ENCODE measurements around the gene GRIFIN.

GRIFIN gene

GRCh38 chr7:2484868-2485267, 8.7 kb upstream of the GRIFIN start:
- no peaks in the 10 kb centered on the region for H3K4me1 ChIP-seq
- no peaks in the 10 kb centered on the region for H3K27me3 ChIP-seq (ENCODE audit: low read depth)
- no peaks in the 10 kb centered on the region for H3K36me3 ChIP-seq (replicated peaks)
- in situ Hi-C loops (cut with MboI; ENCODE audit: low sequenced_read_pairs) = no loop called here
- DNase-seq (ENCODE audit: low spot score in 2 of 2) = no peak
- no peaks in the 10 kb centered on the region for H3K9me3 ChIP-seq
- no peak overlapping the region for H3K4me3 ChIP-seq

- in situ Hi-C loops (cut with MboI; ENCODE audit: low sequenced_read_pairs) = no loop called here
- no peaks in the 10 kb centered on the region for H3K27me3 ChIP-seq (ENCODE audit: low read depth)
- no peak overlapping the region for H3K4me3 ChIP-seq
- DNase-seq (ENCODE audit: low spot score in 2 of 2) = no peak
- H3K9me3 ChIP-seq = no peaks in the 10 kb centered on the region
- no peaks in the 10 kb centered on the region for H3K4me1 ChIP-seq
- no peaks in the 10 kb centered on the region for H3K36me3 ChIP-seq (replicated peaks)
Measured at GRCh38 chr7:2483494-2483893, 7.3 kb upstream of the GRIFIN start.

GRCh38 chr7:2482725-2483451, 6.7 kb upstream of the GRIFIN start:
- DNase-seq (ENCODE audit: low spot score in 2 of 2) = no peak
- H3K4me3 ChIP-seq = no peak overlapping the region
- in situ Hi-C loops (cut with MboI; ENCODE audit: low sequenced_read_pairs) = no loop called here
- no peaks in the 10 kb centered on the region for H3K9me3 ChIP-seq
- H3K4me1 ChIP-seq = no peaks in the 10 kb centered on the region
- no peaks in the 10 kb centered on the region for H3K36me3 ChIP-seq (replicated peaks)
- no peaks in the 10 kb centered on the region for H3K27me3 ChIP-seq (ENCODE audit: low read depth)

- no peak for DNase-seq (ENCODE audit: low spot score in 2 of 2)
- in situ Hi-C loops (cut with MboI; ENCODE audit: low sequenced_read_pairs) = no loop called here
- Histone ChIP-seq H3K27me3 (ENCODE audit: low read depth) (no peaks in the 10 kb centered on the region), H3K9me3 (no peaks in the 10 kb centered on the region), H3K4me1 (no peaks in the 10 kb centered on the region), H3K4me3 (no peak overlapping the region), H3K36me3 (replicated peaks) (no peaks in the 10 kb centered on the region)
Measured at GRCh38 chr7:2481195-2481594, 5.0 kb upstream of the GRIFIN start.

- Histone ChIP-seq H3K4me3 (no peak overlapping the region), H3K4me1 (no peaks in the 10 kb centered on the region), H3K36me3 (replicated peaks) (no peaks in the 10 kb centered on the region), H3K9me3 (no peaks in the 10 kb centered on the region), H3K27me3 (ENCODE audit: low read depth) (no peaks in the 10 kb centered on the region)
- DNase-seq (ENCODE audit: low spot score in 2 of 2) = no peak
- in situ Hi-C loops (cut with MboI; ENCODE audit: low sequenced_read_pairs) = no loop called here
Measured at GRCh38 chr7:2480070-2480408, 3.8 kb upstream of the GRIFIN start.

DNA sequence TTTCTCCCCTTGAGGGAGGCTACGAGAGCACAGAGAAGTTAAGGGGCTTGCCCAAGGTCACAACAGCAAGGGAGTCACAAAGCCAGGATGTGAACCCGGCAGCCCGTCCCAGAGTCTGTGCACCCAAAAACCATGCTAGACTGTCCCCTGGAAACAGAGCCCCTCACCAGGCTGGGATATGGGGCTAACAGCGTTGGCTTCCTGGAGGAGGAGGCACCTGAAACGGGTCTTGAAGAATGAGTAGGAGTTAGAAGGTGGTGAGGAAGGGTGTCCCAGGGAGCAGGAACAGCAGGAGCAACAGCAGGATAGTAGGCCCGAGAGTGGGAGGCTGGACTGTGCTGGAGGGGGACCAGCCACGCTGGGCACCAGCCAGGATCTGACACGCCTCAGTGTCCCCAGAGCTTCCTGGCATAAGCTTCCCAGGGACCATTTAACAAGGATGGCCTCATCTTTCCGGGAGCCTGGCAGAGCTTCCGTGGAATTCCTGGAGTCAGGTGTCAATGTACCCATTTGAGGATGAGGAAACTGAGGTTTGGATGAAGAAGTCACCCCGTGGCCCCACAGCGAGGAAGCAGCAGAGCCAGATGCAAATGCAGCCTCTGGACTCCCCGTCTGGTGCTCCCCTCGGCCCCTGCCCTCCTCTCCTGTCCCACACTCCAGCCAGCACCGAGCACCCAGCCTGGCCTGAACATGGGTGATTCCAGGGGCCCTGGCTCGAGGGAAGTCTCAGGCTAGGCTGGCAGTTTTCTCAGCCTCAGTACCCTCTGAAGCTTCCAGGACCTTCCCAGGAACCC, 3.3 kb upstream of the GRIFIN start:
- Histone ChIP-seq H3K9me3 (no peaks in the 10 kb centered on the region), H3K36me3 (replicated peaks) (no peaks in the 10 kb centered on the region), H3K27me3 (ENCODE audit: low read depth) (no peaks in the 10 kb centered on the region), H3K4me3 (no peak overlapping the region), H3K4me1 (no peaks in the 10 kb centered on the region)
- in situ Hi-C loops (cut with MboI; ENCODE audit: low sequenced_read_pairs) = no loop called here
- no peak for DNase-seq (ENCODE audit: low spot score in 2 of 2)

DNA sequence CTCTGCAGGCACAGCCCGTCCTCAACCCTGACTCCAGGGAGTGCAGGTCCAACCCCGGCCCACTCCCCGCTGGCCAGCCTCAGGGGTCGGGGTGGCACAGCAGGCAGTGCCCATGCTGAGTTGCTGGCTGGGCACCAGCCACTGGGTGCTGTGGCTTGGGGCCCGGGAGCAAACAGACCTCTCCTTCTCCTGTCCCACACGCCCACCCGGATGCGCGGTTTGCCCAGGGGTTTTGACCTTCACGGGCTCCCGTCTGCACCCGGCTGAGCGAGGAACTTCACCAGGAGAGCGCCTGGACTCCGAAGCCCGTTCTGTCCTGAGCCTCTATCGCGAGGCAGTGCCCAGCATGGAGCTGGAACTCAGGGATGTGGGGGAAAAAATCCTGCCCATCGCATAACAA, 2.6 kb upstream of the GRIFIN start:
- no peaks in the 10 kb centered on the region for H3K9me3 ChIP-seq
- no peaks in the 10 kb centered on the region for H3K36me3 ChIP-seq (replicated peaks)
- no peak for DNase-seq (ENCODE audit: low spot score in 2 of 2)
- no peak overlapping the region for H3K4me3 ChIP-seq
- H3K27me3 ChIP-seq (ENCODE audit: low read depth) = no peaks in the 10 kb centered on the region
- no peaks in the 10 kb centered on the region for H3K4me1 ChIP-seq
- in situ Hi-C loops (cut with MboI; ENCODE audit: low sequenced_read_pairs) = no loop called here

DNA sequence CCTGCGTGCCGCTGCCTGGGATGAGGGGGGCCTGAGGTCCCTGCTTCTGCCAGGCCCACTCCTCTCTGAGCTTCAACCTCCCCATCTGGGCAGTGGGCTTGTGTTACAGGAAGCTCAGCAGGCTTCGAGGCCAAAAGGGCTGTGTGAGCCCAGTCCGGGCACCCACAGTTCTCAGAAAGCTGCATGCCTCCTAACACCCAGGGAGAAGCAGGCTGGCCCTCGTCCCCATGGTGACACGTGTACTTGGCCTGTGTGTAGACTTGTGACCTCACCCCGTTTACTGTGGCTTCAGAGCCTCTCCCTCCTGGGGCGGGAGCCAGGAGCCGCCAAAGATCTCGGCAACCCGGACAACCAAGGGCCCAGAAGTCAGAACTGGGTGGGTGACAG, 2.2 kb upstream of the GRIFIN start:
- in situ Hi-C loops (cut with MboI; ENCODE audit: low sequenced_read_pairs) = no loop called here
- no peak for DNase-seq (ENCODE audit: low spot score in 2 of 2)
- no peak overlapping the region for H3K4me3 ChIP-seq
- no peaks in the 10 kb centered on the region for H3K9me3 ChIP-seq
- no peaks in the 10 kb centered on the region for H3K4me1 ChIP-seq
- H3K36me3 ChIP-seq (replicated peaks) = no peaks in the 10 kb centered on the region
- H3K27me3 ChIP-seq (ENCODE audit: low read depth) = no peaks in the 10 kb centered on the region

GRCh38 chr7:2477447-2478398, 1.5 kb upstream of the GRIFIN start:
- Histone ChIP-seq H3K4me1 (no peaks in the 10 kb centered on the region), H3K4me3 (no peak overlapping the region)
- in situ Hi-C loops (cut with MboI; ENCODE audit: low sequenced_read_pairs) = no loop called here

DNA sequence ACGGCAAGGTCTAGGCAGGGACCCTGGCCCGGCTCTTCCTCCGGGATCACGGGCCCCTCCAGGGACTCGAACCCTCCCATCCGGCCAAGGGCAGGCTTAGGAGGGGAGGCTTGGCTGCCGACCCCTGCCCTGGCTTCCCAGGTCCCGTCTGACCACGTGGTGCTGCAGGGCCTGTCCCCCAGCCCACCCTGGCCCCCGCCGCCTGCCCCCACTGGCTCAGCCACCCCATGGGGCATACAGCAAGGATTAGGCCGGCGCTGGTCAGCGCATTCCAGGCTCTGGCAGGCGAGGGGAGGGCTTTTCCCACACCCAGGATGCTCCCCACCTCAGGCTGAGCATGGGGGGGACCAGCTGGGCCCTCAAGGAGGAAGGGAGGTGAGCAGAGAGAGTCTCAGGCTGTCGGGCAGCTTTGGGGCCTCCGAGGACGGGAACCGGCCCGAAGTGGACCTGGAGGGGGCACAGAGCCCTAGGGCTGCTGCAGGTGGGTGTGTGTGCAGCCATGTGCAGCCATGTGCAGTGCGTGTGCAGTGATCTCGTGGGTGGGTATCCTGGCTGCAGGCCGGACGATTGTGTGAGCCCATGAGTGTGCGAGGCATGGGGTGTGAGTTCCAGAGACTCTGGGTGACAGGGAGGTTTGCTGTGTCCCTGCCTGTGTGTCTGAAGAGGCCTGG, 713 bp upstream of the GRIFIN start:
- Histone ChIP-seq H3K27me3 (ENCODE audit: low read depth) (no peaks in the 10 kb centered on the region), H3K36me3 (replicated peaks) (no peaks in the 10 kb centered on the region), H3K4me3 (no peak overlapping the region), H3K9me3 (no peaks in the 10 kb centered on the region), H3K4me1 (no peaks in the 10 kb centered on the region)
- no peak for DNase-seq (ENCODE audit: low spot score in 2 of 2)
- in situ Hi-C loops (cut with MboI; ENCODE audit: low sequenced_read_pairs) = no loop called here

More at GRCh38 chr7:2477447-2478398, 1.5 kb upstream of the GRIFIN start:
- peak; percentile 14 to 70 for DNase-seq (ENCODE audit: low spot score in 2 of 2)
- H3K36me3 ChIP-seq (replicated peaks) = no peaks in the 10 kb centered on the region
- no peaks in the 10 kb centered on the region for H3K9me3 ChIP-seq
- H3K27me3 ChIP-seq (ENCODE audit: low read depth) = no peaks in the 10 kb centered on the region

DNA sequence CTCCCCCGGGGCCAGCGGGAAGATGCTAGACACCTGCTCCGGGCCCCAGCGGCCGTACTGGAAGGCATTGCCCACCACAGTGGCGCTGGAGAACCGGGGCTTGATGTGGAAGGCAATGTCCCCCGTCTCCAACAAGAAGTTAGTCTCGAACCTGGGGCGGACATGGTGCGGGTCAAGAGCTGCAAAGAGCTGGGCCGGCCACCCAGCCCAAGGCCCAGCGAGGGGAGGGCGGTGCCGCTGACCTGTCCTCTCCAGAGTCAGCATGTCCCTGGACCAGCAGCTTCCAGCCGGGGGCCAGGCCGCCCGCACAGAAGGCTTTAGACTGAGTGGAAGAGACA, 551 bp downstream of the GRIFIN start:
- Histone ChIP-seq H3K27me3 (ENCODE audit: low read depth) (no peaks in the 10 kb centered on the region), H3K9me3 (no peaks in the 10 kb centered on the region), H3K4me1 (no peaks in the 10 kb centered on the region), H3K36me3 (replicated peaks) (no peaks in the 10 kb centered on the region), H3K4me3 (no peak overlapping the region)
- in situ Hi-C loops (cut with MboI; ENCODE audit: low sequenced_read_pairs) = no loop called here
- DNase-seq (ENCODE audit: low spot score in 2 of 2) = no peak

- in situ Hi-C loops (cut with MboI; ENCODE audit: low sequenced_read_pairs) = no loop called here
- no peaks in the 10 kb centered on the region for H3K36me3 ChIP-seq (replicated peaks)
- no peaks in the 10 kb centered on the region for H3K27me3 ChIP-seq (ENCODE audit: low read depth)
- no peak for DNase-seq (ENCODE audit: low spot score in 2 of 2)
- H3K9me3 ChIP-seq = no peaks in the 10 kb centered on the region
- no peak overlapping the region for H3K4me3 ChIP-seq
- H3K4me1 ChIP-seq = no peaks in the 10 kb centered on the region
Measured at GRCh38 chr7:2474813-2475677, 1.2 kb downstream of the GRIFIN start.

DNA sequence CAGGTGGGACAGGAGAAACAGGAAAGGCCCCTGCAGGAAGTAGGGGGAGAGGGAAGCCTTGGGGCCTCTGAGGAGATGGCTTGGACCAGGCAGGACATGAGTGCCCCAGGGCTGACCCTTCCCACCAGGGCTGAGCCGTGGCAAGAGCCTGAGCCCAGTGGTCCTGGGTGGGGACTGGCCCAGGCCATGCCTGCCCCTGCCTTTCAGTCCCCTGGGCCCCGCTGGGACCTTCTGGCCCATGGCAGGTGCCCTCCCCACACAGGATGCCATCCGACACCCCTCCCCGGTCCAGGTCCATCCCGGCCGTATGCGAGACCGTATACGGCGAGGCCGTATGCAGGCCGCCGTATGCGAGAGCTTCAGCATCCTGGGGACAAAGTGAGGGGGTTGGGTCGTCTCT, 2.0 kb downstream of the GRIFIN start:
- in situ Hi-C loops (cut with MboI; ENCODE audit: low sequenced_read_pairs) = no loop called here
- Histone ChIP-seq H3K9me3 (no peaks in the 10 kb centered on the region), H3K36me3 (replicated peaks) (no peaks in the 10 kb centered on the region), H3K27me3 (ENCODE audit: low read depth) (no peaks in the 10 kb centered on the region), H3K4me1 (no peaks in the 10 kb centered on the region), H3K4me3 (no peak overlapping the region)
- no peak for DNase-seq (ENCODE audit: low spot score in 2 of 2)
